Bronchial epithelial cell (primary cell): ENCODE measurements around the gene PRKAB1. TPM values are rescaled to one million over a fixed set of nuclear protein-coding genes. Genes with fewer than 3 reads are reported as not detected.

ENCODE experiments used
- DNase-seq: peaks from one replicate; pipeline ENCODE4 v3.0.0-alpha.2; 2010; ENCODE audit warnings: low read depth
- FAIRE-seq: peaks from 2 replicates; lab custom pipeline; 2011; peaks lifted over from hg19 to GRCh38; lab: Jason Lieb, UNC
- H3K27me3 ChIP-seq: 2 replicates; pipeline ENCODE4 v1.5.1; 2011; ENCODE audit warnings: low read length; ENCODE audit not compliant: control insufficient read depth, insufficient read depth
- H3K36me3 ChIP-seq: 2 replicates; pipeline ENCODE4 v1.5.1; 2011; ENCODE audit warnings: low read length; ENCODE audit not compliant: control insufficient read depth, insufficient read depth
- H3K4me3 ChIP-seq: 2 replicates; pipeline ENCODE4 v1.5.1; 2011; ENCODE audit warnings: mild to moderate bottlenecking, low read depth, low read length, control low read depth
- CTCF ChIP-seq: IDR thresholded peaks from 2 replicates; pipeline ENCODE4 v1.5.1; 2011; ENCODE audit warnings: mild to moderate bottlenecking, moderate library complexity, low read length, control low read depth, inconsistent platforms; ENCODE audit not compliant: insufficient read depth, severe bottlenecking
- total RNA-seq: library from RNA; depleted of rRNA; stranded (reverse); fragments of >200 nt; gene quantifications from 2 replicates; pipeline ENCODE4 v1.2.1, GENCODE V29; 2014

PRKAB1 gene
- total RNA-seq, 1 donor from 2014 or later: 19.5 TPM

GRCh38 chr12:119666226-119666795, 1.6 kb upstream of the PRKAB1 start:
- TF ChIP-seq CTCF: no peak
- no peak overlapping the region for H3K4me3 ChIP-seq
- H3K36me3 ChIP-seq: no peaks in the 10 kb centered on the region
- no peak for DNase-seq
- H3K27me3 ChIP-seq: no peaks in the 10 kb centered on the region
- no peak for FAIRE-seq

GRCh38 chr12:119666900-119667576, 895 bp upstream of the PRKAB1 start:
- DNase-seq: no peak
- no peak for FAIRE-seq
- no peaks in the 10 kb centered on the region for H3K27me3 ChIP-seq
- peak overlapping the region; percentile 12 for H3K4me3 ChIP-seq
- no peak for TF ChIP-seq CTCF
- no peaks in the 10 kb centered on the region for H3K36me3 ChIP-seq

- DNase-seq: peak; percentile 47
- Histone ChIP-seq H3K4me3 (peak overlapping the region; percentile 78), H3K36me3 (peaks cover 2% of the 10 kb centered on the region), H3K27me3 (no peaks in the 10 kb centered on the region)
- no peak for TF ChIP-seq CTCF
- FAIRE-seq: no peak
Measured at GRCh38 chr12:119668324-119668841, 450 bp downstream of the PRKAB1 start.

GRCh38 chr12:119669744-119670472, 2.0 kb downstream of the PRKAB1 start:
- Histone ChIP-seq H3K4me3 (no peak overlapping the region), H3K36me3 (peaks cover 5% of the 10 kb centered on the region), H3K27me3 (no peaks in the 10 kb centered on the region)
- TF ChIP-seq CTCF: no peak
- DNase-seq (peak; percentile 90), FAIRE-seq (no peak)

GRCh38 chr12:119671070-119671469, 3.1 kb downstream of the PRKAB1 start:
- no peak for TF ChIP-seq CTCF
- DNase-seq (no peak), FAIRE-seq (no peak)
- Histone ChIP-seq H3K27me3 (no peaks in the 10 kb centered on the region), H3K36me3 (peaks cover 5% of the 10 kb centered on the region), H3K4me3 (no peak overlapping the region)
